ENCODE data around the gene HS6ST2. TPM values are rescaled to one million over a fixed set of nuclear protein-coding genes. Genes with fewer than 3 reads are reported as not detected.

Gene HS6ST2
- total RNA-seq, 1 donor from 2014 or later: 1.1 TPM

GRCh38 chrX:132815643-132816042, 142.8 kb downstream of the HS6ST2 start:
- H3K4me3 Mint-ChIP-seq (ENCODE audit: unreplicated experiment): no peak overlapping the region
- no peaks in the 10 kb centered on the region for H3K27me3 Mint-ChIP-seq (ENCODE audit: unreplicated experiment)
- no peak for TF ChIP-seq CTCF (IDR thresholded peaks at IDR 0.05; ENCODE audit: unreplicated experiment)
- H3K36me3 Mint-ChIP-seq (ENCODE audit: low read depth, unreplicated experiment): no peaks in the 10 kb centered on the region
- no peak for DNase-seq (ENCODE audit: low spot score)
- no peaks in the 10 kb centered on the region for H3K9me3 Mint-ChIP-seq (ENCODE audit: unreplicated experiment)
- H3K27ac Mint-ChIP-seq (ENCODE audit: unreplicated experiment): no peak overlapping the region
- peaks cover 5% of the 10 kb centered on the region for H3K4me1 Mint-ChIP-seq (ENCODE audit: unreplicated experiment)

GRCh38 chrX:132810964-132811712, 147.3 kb downstream of the HS6ST2 start:
- Mint-ChIP-seq H3K4me3 (ENCODE audit: unreplicated experiment) (no peak overlapping the region), H3K27me3 (ENCODE audit: unreplicated experiment) (no peaks in the 10 kb centered on the region), H3K36me3 (ENCODE audit: low read depth, unreplicated experiment) (no peaks in the 10 kb centered on the region), H3K27ac (ENCODE audit: unreplicated experiment) (no peak overlapping the region), H3K9me3 (ENCODE audit: unreplicated experiment) (no peaks in the 10 kb centered on the region), H3K4me1 (ENCODE audit: unreplicated experiment) (no peaks in the 10 kb centered on the region)
- no peak for DNase-seq (ENCODE audit: low spot score)
- no peak for TF ChIP-seq CTCF (IDR thresholded peaks at IDR 0.05; ENCODE audit: unreplicated experiment)

- Mint-ChIP-seq H3K4me3 (ENCODE audit: unreplicated experiment) (no peak overlapping the region), H3K9me3 (ENCODE audit: unreplicated experiment) (no peaks in the 10 kb centered on the region), H3K27me3 (ENCODE audit: unreplicated experiment) (no peaks in the 10 kb centered on the region), H3K36me3 (ENCODE audit: low read depth, unreplicated experiment) (no peaks in the 10 kb centered on the region), H3K4me1 (ENCODE audit: unreplicated experiment) (no peaks in the 10 kb centered on the region), H3K27ac (ENCODE audit: unreplicated experiment) (no peak overlapping the region)
- DNase-seq (ENCODE audit: low spot score): no peak
- no peak for TF ChIP-seq CTCF (IDR thresholded peaks at IDR 0.05; ENCODE audit: unreplicated experiment)
Observed at GRCh38 chrX:132810488-132810887, 147.9 kb downstream of the HS6ST2 start.

GRCh38 chrX:132809581-132809980, 148.8 kb downstream of the HS6ST2 start:
- Mint-ChIP-seq H3K36me3 (ENCODE audit: low read depth, unreplicated experiment) (no peaks in the 10 kb centered on the region), H3K4me1 (ENCODE audit: unreplicated experiment) (no peaks in the 10 kb centered on the region), H3K27ac (ENCODE audit: unreplicated experiment) (no peak overlapping the region), H3K9me3 (ENCODE audit: unreplicated experiment) (no peaks in the 10 kb centered on the region), H3K4me3 (ENCODE audit: unreplicated experiment) (no peak overlapping the region), H3K27me3 (ENCODE audit: unreplicated experiment) (no peaks in the 10 kb centered on the region)
- no peak for TF ChIP-seq CTCF (IDR thresholded peaks at IDR 0.05; ENCODE audit: unreplicated experiment)
- no peak for DNase-seq (ENCODE audit: low spot score)

GRCh38 chrX:132807411-132808030, 150.9 kb downstream of the HS6ST2 start:
- DNase-seq (ENCODE audit: low spot score): no peak
- no peaks in the 10 kb centered on the region for H3K4me1 Mint-ChIP-seq (ENCODE audit: unreplicated experiment)
- no peaks in the 10 kb centered on the region for H3K36me3 Mint-ChIP-seq (ENCODE audit: low read depth, unreplicated experiment)
- H3K27me3 Mint-ChIP-seq (ENCODE audit: unreplicated experiment): no peaks in the 10 kb centered on the region
- no peak for TF ChIP-seq CTCF (IDR thresholded peaks at IDR 0.05; ENCODE audit: unreplicated experiment)
- no peaks in the 10 kb centered on the region for H3K9me3 Mint-ChIP-seq (ENCODE audit: unreplicated experiment)
- no peak overlapping the region for H3K4me3 Mint-ChIP-seq (ENCODE audit: unreplicated experiment)
- no peak overlapping the region for H3K27ac Mint-ChIP-seq (ENCODE audit: unreplicated experiment)

Measured in endothelial cell (in vitro differentiated cells).